Testis (tissue), 2 donors: Measurements from ENCODE around the gene MYH14.

Source experiments
- CTCF ChIP-seq, 3 experiments: fragments of 450-650 bp in 2 of 3; fragments of 200-600 bp in 1 of 3; sonication (generic) in 1 of 3; IDR thresholded peaks; one replicate each; pipeline ENCODE4 v1.5.1; 2016 to 2019; ENCODE audit warnings: antibody characterized with exemption in 3 of 3, mild to moderate bottlenecking in 2 of 3, moderate library complexity in 1 of 3
- POLR2A ChIP-seq: fragments of 450-650 bp; IDR thresholded peaks from one replicate; pipeline ENCODE4 v1.6.1; 2017; ENCODE audit warnings: antibody characterized with exemption, mild to moderate bottlenecking, moderate library complexity

GRCh38 chr19:50317115-50317514 is 113.7 kb downstream of the MYH14 start:
- TF ChIP-seq POLR2A: no peak
- TF ChIP-seq CTCF (IDR thresholded peaks at IDR 0.05): no peak
